Type B pancreatic cell (in vitro differentiated cells): ENCODE measurements around the gene AKR1C8. TPM values are rescaled to one million over a fixed set of nuclear protein-coding genes. Genes with fewer than 3 reads are reported as not detected.
"Not testable (repeated sequence)": the region's sequence is repeated elsewhere in the genome, so short reads cannot be mapped to it uniquely, and the experiment has no call there.

Source experiments
- DNase-seq: peaks from one replicate; pipeline ENCODE4 v3.0.0; 2021; ENCODE audit warnings: mixed read lengths; ENCODE audit not compliant: unreplicated experiment; ENCODE audit errors: extremely low spot score
- H3K27ac Mint-ChIP-seq: 2 replicates; pipeline ENCODE4 v1.8.0; 2021; ENCODE audit warnings: mild to moderate bottlenecking, mixed read lengths
- H3K27me3 Mint-ChIP-seq: 2 replicates; pipeline ENCODE4 v1.8.0; 2021; ENCODE audit warnings: mixed read lengths
- H3K36me3 Mint-ChIP-seq: 2 replicates; pipeline ENCODE4 v1.8.0; 2021; ENCODE audit warnings: mixed read lengths
- H3K4me1 Mint-ChIP-seq: one replicate; pipeline ENCODE4 v1.8.0; 2021; ENCODE audit warnings: mixed read lengths; ENCODE audit not compliant: unreplicated experiment
- H3K4me3 Mint-ChIP-seq: 2 replicates; pipeline ENCODE4 v1.8.0; 2021; ENCODE audit warnings: mild to moderate bottlenecking, mixed read lengths
- H3K9me3 Mint-ChIP-seq: 2 replicates; pipeline ENCODE4 v1.8.0; 2021; ENCODE audit warnings: mixed read lengths
- total RNA-seq: library from RNA; stranded (reverse); gene quantifications from 2 replicates; pipeline ENCODE4 v1.2.1, GENCODE V29; 2021; ENCODE audit warnings: low replicate concordance
- TF ChIP-seq, protein P1 (sequence below): fragments of 200-600 bp; sonication (generic); conservative IDR thresholded peaks from 2 replicates; pipeline ENCODE4 v1.5.0; 2021; ENCODE audit warnings: antibody characterized with exemption, mild to moderate bottlenecking

The AKR1C8 gene
- total RNA-seq, 1 donor from 2014 or later = 0.89 TPM

DNA sequence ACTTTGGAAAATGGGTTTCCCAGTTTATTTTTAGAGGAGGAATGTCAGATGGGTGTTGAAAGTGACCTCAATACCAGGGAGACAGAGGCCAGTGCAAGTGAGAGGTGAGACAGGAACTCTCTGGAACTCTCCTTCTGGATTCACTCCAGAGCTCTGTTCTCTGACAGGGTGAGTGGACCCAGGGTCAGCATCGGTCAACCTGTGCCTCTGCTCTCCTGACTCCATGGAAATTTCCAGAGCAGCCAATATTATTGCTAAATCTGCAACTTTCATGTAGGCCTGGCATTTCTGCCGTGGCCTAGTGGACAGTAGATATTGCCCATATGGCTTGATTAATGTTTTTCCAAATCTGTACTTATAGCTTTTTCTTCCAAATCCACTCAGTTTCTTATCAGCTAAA, 31.9 kb upstream of the AKR1C8 start:
- Mint-ChIP-seq H3K36me3 (no peaks in the 10 kb centered on the region), H3K27me3 (no peaks in the 10 kb centered on the region), H3K27ac (no peak overlapping the region), H3K9me3 (peaks cover under 1% of the 10 kb centered on the region), H3K4me1 (no peaks in the 10 kb centered on the region), H3K4me3 (no peak overlapping the region)
- TF ChIP-seq, protein P1, sequence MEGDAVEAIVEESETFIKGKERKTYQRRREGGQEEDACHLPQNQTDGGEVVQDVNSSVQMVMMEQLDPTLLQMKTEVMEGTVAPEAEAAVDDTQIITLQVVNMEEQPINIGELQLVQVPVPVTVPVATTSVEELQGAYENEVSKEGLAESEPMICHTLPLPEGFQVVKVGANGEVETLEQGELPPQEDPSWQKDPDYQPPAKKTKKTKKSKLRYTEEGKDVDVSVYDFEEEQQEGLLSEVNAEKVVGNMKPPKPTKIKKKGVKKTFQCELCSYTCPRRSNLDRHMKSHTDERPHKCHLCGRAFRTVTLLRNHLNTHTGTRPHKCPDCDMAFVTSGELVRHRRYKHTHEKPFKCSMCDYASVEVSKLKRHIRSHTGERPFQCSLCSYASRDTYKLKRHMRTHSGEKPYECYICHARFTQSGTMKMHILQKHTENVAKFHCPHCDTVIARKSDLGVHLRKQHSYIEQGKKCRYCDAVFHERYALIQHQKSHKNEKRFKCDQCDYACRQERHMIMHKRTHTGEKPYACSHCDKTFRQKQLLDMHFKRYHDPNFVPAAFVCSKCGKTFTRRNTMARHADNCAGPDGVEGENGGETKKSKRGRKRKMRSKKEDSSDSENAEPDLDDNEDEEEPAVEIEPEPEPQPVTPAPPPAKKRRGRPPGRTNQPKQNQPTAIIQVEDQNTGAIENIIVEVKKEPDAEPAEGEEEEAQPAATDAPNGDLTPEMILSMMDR = no peak
- no peak for DNase-seq

DNA sequence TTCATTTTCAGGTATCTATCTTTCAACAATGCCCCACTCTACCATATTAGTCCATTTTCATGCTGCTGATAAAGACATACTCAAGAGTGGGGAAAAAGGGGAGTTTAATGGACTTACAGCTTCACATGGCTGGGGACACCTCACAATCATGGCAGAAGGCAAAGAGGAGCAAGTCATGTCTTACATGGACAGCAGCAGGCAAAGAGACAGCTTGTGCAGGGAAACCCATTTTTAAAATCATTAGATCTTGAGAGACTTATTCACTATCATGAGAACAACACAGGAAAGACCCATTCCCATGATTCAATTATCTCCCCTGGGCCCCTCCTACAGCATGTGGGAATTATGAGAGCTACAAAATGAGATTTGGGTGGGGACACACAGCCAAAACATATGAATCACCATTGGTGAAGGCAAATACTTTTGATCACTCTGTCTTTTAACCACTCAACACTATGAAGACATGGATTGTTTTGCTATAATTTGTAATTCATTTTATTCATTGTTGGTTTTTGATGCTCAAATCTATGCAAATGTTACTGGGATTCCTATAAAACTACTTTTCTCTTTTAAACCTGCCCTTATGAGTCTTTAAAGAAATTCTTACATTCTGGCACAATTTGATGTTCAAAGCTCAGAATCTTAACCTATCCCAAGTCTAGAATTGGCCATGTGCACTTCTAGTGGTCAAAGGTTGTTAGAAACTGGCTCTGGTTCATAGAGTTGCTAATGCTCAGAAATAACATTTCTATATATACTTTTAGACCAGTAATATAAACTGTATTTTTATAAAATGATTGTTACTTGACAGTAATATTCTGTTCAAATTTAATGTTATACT, 27.0 kb upstream of the AKR1C8 start:
- no peaks in the 10 kb centered on the region for H3K27me3 Mint-ChIP-seq
- no peaks in the 10 kb centered on the region for H3K4me1 Mint-ChIP-seq
- TF ChIP-seq, protein P1 = no peak
- peaks cover 6% of the 10 kb centered on the region for H3K9me3 Mint-ChIP-seq
- no peaks in the 10 kb centered on the region for H3K36me3 Mint-ChIP-seq
- H3K4me3 Mint-ChIP-seq = no peak overlapping the region
- DNase-seq = no peak
- H3K27ac Mint-ChIP-seq = no peak overlapping the region

DNA sequence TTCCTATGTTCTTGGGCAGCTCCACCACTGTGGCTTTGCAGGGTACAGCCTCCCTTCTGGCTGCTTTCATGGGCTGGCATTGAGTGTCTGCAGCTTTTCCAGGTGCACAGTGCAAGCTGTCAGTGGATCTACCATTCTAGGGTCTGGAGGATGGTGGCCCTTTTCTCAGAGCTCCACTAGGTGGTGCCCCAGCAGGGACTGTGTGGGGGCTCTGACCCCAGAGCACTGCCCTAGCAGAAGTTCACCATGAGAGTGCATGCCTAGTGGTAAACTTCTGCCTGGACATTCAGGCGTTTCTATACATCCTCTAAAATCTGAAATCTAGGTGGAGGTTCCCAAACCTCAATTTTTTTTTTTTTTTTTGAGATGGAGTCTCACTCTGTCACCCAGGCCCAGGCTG, 25.3 kb upstream of the AKR1C8 start:
- not testable (repeated sequence) for DNase-seq, H3K36me3 Mint-ChIP-seq, H3K27me3 Mint-ChIP-seq, H3K4me3 Mint-ChIP-seq, H3K4me1 Mint-ChIP-seq, H3K9me3 Mint-ChIP-seq, H3K27ac Mint-ChIP-seq

DNA sequence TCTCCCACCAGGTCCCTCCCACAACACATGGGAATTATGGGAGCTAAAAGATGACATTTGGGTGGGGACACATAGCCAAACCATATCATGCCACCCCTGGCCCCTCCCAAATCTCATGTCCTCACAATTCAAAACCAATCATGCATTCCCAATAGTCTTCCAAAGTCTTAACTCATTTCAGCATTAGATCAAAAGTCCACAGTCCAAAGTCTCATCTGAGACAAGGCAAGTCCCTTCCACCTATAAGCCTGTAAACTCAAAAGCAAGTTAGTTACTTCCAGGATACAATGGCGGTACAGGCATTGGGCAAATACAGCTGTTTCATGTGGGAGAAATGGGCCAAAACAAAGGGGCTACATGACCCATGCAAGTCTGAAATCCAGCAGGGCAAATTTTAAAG, 24.8 kb upstream of the AKR1C8 start:
- not testable (repeated sequence) for H3K4me1 Mint-ChIP-seq, DNase-seq, H3K27me3 Mint-ChIP-seq, H3K27ac Mint-ChIP-seq, H3K4me3 Mint-ChIP-seq, H3K36me3 Mint-ChIP-seq, H3K9me3 Mint-ChIP-seq

DNA sequence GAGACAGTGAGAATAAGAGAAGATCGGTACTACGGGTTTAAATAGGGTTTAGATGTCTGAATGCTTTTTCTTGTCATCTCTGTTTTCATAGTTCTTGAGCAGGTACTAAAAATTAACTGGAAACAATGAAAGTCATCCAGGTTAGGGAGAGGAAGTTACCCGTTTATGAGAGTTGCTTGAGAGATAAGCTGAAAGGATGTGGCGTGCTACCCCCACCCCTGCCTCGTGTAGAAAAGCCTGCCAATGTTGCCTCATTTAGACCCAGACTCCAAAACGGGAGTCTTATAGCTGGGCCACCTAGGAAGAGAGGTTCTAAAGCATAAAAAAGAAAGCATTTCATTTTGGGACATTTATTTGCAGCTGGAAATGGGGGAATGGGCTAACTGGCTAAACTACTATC, 21.8 kb upstream of the AKR1C8 start:
- TF ChIP-seq, protein P1 = no peak
- no peak for DNase-seq
- H3K9me3 Mint-ChIP-seq = peaks cover 6% of the 10 kb centered on the region
- H3K27ac Mint-ChIP-seq = no peak overlapping the region
- no peak overlapping the region for H3K4me3 Mint-ChIP-seq
- no peaks in the 10 kb centered on the region for H3K36me3 Mint-ChIP-seq
- peaks cover 2% of the 10 kb centered on the region for H3K27me3 Mint-ChIP-seq
- H3K4me1 Mint-ChIP-seq = no peaks in the 10 kb centered on the region

DNA sequence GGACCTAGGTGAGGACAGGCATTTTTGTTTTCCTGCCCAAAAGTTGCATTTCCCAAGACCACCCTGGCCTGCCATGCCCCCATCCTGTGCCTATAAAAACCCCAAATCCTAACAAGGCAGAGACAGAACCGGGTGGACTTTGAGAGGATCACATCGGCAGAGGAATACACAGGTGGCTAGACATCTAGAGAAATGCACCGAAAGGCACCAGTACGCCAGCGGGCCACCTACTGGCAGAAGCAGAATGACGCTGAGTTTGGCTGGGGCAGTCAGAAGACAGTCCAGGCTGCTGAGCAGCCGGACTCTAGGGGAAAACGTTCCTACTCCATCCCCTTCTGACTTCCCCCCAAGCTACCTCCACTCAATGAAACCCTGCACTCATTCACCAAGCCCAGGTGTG, 14.4 kb upstream of the AKR1C8 start:
- Mint-ChIP-seq H3K4me3 (no peak overlapping the region), H3K36me3 (no peaks in the 10 kb centered on the region), H3K27ac (no peak overlapping the region), H3K27me3 (peaks cover 9% of the 10 kb centered on the region), H3K9me3 (peaks cover 9% of the 10 kb centered on the region), H3K4me1 (no peaks in the 10 kb centered on the region)
- TF ChIP-seq, protein P1 = no peak
- no peak for DNase-seq
